HL-60 (cell line): ENCODE measurements around the gene CHRNA9.

ENCODE experiments used
- DNase-seq, 2 experiments: peaks; one replicate each; pipeline ENCODE4 v3.0.0-alpha.2; 2010 to 2020; ENCODE audit warnings: low read depth in 1 of 2, low spot score in 1 of 2
- H3K27ac ChIP-seq: fragments of 250-450 bp; sonication (Bioruptor Pico); replicated peaks from 2 replicates; pipeline ENCODE4 v1.5.1; 2020; ENCODE audit warnings: mild to moderate bottlenecking, moderate library complexity
- H3K27me3 ChIP-seq: fragments of 250-450 bp; sonication (Bioruptor Pico); 2 replicates; pipeline ENCODE4 v1.5.1; 2021; ENCODE audit warnings: mild to moderate bottlenecking, moderate library complexity; ENCODE audit not compliant: insufficient read depth, poor library complexity, severe bottlenecking
- H3K4me3 ChIP-seq: replicated peaks from 2 replicates; pipeline ENCODE4 v1.5.1; 2011; ENCODE audit warnings: mild to moderate bottlenecking, control low read depth, low read length; ENCODE audit not compliant: insufficient read depth
- GABPA ChIP-seq: IDR thresholded peaks from 2 replicates; pipeline ENCODE4 v1.6.1; 2012; ENCODE audit warnings: low read depth
- POLR2AphosphoS5 ChIP-seq: IDR thresholded peaks from 2 replicates; pipeline ENCODE4 v1.6.1; 2012; ENCODE audit warnings: low read depth
- SPI1 ChIP-seq: IDR thresholded peaks from 2 replicates; pipeline ENCODE4 v1.6.1; 2012; ENCODE audit warnings: low read depth, mild to moderate bottlenecking, borderline replicate concordance
- TF ChIP-seq, protein P1 (sequence below): IDR thresholded peaks from 2 replicates; pipeline ENCODE4 v1.6.1; 2012; ENCODE audit warnings: low read depth; ENCODE audit not compliant: insufficient replicate concordance
- TF ChIP-seq, protein P2 (sequence below): IDR thresholded peaks from one replicate; pipeline ENCODE4 v1.5.1; 2011; ENCODE audit warnings: low read length, control low read depth, inconsistent platforms; ENCODE audit not compliant: insufficient read depth

The CHRNA9 gene

DNA sequence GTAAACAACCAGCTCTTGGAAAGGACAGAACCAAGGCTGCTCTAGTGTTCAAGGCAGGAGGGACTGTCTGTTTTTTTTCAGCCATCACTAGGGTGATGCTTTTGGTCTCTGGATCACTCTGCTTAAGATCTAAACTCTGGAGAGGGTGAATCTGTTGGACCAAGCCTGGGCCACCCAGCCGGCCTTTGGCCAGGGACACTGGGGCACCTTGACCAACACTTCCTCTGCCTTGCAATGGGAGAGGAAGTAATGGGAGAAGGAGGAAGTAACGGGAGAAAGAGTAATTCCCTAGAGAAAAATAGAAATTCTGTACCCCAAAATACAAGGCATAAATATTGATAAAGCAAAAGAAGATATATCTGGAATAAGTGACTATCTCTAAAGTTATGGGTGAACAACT is 12.9 kb downstream of the CHRNA9 start:
- H3K27me3 ChIP-seq: no peaks in the 10 kb centered on the region
- no peak overlapping the region for H3K4me3 ChIP-seq
- TF ChIP-seq, protein P1, sequence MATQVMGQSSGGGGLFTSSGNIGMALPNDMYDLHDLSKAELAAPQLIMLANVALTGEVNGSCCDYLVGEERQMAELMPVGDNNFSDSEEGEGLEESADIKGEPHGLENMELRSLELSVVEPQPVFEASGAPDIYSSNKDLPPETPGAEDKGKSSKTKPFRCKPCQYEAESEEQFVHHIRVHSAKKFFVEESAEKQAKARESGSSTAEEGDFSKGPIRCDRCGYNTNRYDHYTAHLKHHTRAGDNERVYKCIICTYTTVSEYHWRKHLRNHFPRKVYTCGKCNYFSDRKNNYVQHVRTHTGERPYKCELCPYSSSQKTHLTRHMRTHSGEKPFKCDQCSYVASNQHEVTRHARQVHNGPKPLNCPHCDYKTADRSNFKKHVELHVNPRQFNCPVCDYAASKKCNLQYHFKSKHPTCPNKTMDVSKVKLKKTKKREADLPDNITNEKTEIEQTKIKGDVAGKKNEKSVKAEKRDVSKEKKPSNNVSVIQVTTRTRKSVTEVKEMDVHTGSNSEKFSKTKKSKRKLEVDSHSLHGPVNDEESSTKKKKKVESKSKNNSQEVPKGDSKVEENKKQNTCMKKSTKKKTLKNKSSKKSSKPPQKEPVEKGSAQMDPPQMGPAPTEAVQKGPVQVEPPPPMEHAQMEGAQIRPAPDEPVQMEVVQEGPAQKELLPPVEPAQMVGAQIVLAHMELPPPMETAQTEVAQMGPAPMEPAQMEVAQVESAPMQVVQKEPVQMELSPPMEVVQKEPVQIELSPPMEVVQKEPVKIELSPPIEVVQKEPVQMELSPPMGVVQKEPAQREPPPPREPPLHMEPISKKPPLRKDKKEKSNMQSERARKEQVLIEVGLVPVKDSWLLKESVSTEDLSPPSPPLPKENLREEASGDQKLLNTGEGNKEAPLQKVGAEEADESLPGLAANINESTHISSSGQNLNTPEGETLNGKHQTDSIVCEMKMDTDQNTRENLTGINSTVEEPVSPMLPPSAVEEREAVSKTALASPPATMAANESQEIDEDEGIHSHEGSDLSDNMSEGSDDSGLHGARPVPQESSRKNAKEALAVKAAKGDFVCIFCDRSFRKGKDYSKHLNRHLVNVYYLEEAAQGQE: no peak
- TF ChIP-seq GABPA: no peak
- TF ChIP-seq, protein P2, sequence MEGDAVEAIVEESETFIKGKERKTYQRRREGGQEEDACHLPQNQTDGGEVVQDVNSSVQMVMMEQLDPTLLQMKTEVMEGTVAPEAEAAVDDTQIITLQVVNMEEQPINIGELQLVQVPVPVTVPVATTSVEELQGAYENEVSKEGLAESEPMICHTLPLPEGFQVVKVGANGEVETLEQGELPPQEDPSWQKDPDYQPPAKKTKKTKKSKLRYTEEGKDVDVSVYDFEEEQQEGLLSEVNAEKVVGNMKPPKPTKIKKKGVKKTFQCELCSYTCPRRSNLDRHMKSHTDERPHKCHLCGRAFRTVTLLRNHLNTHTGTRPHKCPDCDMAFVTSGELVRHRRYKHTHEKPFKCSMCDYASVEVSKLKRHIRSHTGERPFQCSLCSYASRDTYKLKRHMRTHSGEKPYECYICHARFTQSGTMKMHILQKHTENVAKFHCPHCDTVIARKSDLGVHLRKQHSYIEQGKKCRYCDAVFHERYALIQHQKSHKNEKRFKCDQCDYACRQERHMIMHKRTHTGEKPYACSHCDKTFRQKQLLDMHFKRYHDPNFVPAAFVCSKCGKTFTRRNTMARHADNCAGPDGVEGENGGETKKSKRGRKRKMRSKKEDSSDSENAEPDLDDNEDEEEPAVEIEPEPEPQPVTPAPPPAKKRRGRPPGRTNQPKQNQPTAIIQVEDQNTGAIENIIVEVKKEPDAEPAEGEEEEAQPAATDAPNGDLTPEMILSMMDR: no peak
- peak; percentile 62; the same call in 1 of the 2 replicates for TF ChIP-seq SPI1
- TF ChIP-seq POLR2AphosphoS5: no peak
- H3K27ac ChIP-seq: no peak overlapping the region
- no peak for DNase-seq

DNA sequence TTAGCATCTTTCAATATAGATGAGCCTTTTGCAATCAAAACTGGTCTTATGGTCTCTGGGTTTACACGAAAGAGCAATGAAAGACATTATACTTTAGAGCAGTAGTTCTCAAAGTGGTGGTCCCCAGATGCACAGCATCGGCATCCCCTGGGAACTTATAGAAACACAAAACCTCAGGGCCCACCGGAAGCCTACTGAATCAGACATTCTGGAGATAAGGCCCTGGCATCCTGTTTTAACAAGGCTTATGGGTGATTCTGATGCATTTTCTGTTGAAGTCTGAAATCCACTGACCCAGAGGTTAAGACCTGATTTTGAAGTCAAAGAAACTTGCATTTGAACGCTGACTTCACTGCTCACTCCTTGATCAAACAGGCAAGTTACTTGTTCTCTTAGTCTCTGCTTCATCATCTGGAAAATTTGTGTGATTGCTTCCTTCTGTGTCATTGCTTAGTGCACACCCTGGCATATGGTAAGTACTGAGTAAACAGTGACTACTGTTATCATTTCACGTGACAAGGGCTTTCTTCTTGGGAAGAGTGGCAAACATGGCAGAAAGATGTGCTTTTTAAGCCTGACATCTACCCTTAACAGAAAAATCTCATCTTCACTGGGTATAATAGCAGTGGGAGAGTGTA is 14.5 kb downstream of the CHRNA9 start:
- H3K27ac ChIP-seq: no peak overlapping the region
- H3K4me3 ChIP-seq: no peak overlapping the region
- H3K27me3 ChIP-seq: no peaks in the 10 kb centered on the region
- TF ChIP-seq GABPA (no peak), POLR2AphosphoS5 (no peak), SPI1 (no peak)
- TF ChIP-seq, protein P1: no peak
- TF ChIP-seq, protein P2: no peak
- DNase-seq: no peak

DNA sequence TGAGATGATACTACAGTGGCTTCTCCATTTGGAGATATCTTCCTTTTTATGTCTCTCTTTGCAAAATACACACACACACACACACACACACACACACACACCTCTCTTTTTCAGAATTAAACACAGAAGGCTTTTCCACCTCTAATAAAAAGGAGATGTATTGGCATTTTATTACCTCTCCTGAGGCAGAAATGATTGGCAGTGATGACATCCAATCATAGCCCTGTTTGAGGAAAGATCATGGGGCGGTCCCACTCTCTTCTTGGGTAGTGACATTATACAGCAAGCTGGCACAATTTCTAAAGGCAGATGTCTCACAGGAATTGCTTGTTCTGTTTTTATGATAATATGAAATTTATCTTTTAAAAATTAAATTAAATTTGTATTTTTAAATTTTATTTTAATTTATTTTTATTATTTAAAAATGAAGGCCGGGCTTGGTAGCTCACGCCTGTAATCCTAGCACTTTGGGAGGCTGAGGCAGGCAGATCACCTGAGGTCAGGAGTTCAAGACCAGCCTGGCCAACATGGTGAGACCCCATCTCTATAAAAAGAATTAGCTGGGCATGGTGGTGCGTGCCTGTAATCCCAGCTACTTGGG is 15.6 kb downstream of the CHRNA9 start:
- H3K27ac ChIP-seq: no peak overlapping the region
- TF ChIP-seq SPI1 (no peak), POLR2AphosphoS5 (no peak), GABPA (no peak)
- TF ChIP-seq, protein P1: no peak
- TF ChIP-seq, protein P2: no peak
- H3K27me3 ChIP-seq: no peaks in the 10 kb centered on the region
- no peak for DNase-seq
- no peak overlapping the region for H3K4me3 ChIP-seq
